HG02623 (cell line): ENCODE data around the gene PRPF39.
"Not testable (repeated sequence)": the region's sequence is repeated elsewhere in the genome, so short reads cannot be mapped to it uniquely, and the experiment has no call there.

Experiments used
- ATAC-seq: cut with Tn5 transposase; IDR thresholded peaks from one replicate; pipeline ENCODE4 v1.9.1; 2021; ENCODE audit warnings: moderate library complexity; ENCODE audit not compliant: unreplicated experiment

The PRPF39 gene

GRCh38 chr14:45083976-45084722, at the start of gene PRPF39:
Gene PRPF39 (plus strand): TSS chr14:45084116. CDS start chr14:45095240, 11,124 bp downstream.
- ATAC-seq = peak; percentile 88

- no peak for ATAC-seq
Observed at GRCh38 chr14:45034730-45035129, 49.2 kb upstream of the PRPF39 start.

DNA sequence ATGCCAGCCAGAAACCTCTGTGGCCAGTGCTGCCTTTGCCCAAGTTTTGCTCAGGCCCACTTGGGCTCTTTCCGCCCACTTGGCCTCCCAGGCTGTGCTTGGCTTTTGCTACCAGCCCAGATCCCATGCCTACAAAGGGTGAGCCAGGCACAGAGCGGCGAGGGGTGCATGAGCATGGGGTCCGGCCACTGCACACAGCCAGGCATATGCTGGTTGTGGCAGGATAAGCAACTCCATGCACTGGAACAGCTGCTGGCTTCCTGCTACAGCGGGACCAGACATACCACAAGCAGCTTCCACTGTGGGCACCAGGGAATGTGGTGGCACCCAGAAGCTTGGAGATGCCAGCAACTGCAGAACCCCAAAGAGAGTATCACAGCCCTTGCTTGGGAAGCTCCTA, 45.7 kb upstream of the PRPF39 start:
- ATAC-seq = no peak

DNA sequence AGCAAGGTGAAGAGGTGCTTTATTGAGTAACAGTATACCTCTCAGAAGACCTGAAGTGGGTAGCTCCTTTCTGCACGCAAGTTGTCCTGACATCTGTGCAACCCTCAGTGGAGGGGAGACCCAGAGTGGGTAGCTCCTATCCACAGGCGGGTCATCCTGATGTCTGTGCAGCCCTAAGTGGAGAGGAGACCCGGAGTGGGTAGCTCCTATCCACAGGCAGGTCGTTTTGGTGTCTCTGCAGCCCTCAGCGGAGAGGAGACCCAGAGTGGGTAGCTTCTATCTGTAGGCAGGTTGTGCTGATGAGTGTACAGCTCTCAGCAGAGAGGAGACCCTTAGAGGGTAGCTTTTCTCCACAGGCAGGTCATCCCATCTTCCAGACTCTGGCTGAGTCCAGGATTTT, 45.1 kb upstream of the PRPF39 start:
- ATAC-seq = no peak

DNA sequence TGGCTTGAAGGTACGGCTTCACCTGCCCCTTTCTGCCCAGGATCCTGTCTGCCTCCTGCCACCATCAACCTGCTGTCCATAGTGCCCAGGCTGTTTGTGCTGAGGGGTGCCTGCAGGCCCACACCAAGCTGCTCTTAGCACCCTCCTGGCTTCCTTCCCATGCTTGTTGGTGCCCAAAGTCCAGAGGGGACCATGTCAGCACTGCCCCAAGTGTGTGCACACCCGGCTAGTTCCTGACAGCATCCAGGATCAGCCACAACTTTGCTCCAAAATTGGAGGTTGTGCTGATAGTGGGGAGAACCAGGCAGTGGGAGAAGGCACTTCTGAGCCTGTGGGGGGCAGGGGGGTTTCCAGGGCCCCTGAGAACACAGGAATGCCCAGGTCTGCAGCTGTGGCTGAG, 44.5 kb upstream of the PRPF39 start:
- no peak for ATAC-seq

DNA sequence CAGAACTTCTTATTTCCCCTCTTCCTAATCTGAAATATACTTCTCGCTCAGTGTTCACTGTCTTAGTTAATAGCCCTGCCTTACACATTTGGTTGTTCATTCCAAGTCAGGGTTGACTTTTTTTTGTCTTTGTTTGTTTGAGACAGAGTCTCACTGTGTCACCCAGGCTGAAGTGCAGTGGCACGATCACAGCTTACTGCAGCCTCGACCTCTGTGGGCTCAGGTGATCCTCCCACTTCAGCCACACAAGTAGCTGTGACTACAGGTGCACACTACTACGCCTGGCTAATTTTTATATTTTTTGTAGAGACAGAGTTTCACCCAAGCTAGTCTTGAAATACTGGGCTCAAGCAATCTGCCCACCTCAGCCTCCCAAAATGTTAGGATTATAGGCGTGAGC, 42.3 kb upstream of the PRPF39 start:
- ATAC-seq = no peak

GRCh38 chr14:45044638-45045037, 39.3 kb upstream of the PRPF39 start:
- ATAC-seq = no peak

DNA sequence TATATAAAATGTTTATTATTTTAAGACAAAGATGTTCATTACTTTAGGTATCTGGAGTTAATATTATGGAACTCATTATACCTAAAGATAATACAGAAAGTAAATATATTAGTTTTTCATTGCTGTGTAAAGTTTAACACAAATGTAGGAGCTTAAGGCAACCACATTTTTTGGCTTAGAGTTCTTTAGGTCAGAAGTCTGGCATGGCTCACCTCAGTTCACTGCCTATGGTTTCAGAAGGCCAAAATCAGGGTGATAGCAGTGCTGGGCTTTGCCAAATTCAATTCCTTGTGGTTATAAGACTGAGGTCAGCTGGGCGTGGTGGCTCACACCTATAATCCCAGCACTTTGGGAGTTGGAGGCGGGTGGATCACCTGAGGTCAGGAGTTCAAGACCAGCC, 35.5 kb upstream of the PRPF39 start:
- no peak for ATAC-seq

- no peak for ATAC-seq
Observed at GRCh38 chr14:45051180-45051579, 32.7 kb upstream of the PRPF39 start.

DNA sequence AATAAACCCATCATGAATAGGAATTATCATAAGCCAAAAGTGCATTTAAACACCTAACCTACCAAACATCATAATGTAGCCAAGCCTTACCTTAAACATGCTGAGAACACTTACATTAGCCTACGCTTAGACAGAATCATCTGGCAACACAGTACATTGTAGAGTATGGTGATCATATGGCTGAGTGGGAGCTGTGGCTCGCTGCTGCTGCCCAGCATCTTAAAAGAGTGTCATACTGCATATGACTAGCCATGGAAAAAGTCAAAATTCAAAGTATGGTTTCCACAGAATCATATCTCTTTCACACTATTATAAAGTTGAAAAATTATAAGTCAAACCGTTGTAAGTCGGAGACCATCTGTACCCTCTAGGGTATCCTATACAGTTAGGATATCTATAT, 32.0 kb upstream of the PRPF39 start:
- ATAC-seq = no peak

GRCh38 chr14:45057349-45057748, 26.6 kb upstream of the PRPF39 start:
- no peak for ATAC-seq

DNA sequence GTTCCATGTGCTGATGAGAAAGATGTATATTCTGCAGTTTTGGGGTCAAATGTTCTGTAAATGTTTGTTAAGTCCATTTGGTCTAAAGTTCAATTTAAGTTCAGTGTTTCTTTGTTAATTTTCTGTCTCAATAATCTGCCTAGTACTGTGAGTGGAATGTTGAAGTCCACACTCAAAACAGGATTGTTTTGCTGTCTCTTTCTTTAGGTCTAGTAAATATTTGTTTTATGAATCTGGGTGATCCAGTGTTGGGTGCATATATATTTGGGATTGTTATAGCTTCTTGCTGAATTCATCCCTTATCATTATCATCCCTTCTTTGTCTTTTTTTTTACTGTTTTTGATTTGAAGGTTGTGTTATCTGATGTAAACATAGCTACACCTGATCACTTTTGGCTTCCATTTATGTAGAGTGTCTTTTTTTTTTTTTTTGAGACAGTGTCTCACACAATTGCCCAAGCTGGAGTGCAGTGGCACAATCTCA, 26.0 kb upstream of the PRPF39 start:
- ATAC-seq = no peak

- no peak for ATAC-seq
Observed at GRCh38 chr14:45060551-45060950, 23.4 kb upstream of the PRPF39 start.

GRCh38 chr14:45065540-45065939, 18.4 kb upstream of the PRPF39 start:
- no peak for ATAC-seq

DNA sequence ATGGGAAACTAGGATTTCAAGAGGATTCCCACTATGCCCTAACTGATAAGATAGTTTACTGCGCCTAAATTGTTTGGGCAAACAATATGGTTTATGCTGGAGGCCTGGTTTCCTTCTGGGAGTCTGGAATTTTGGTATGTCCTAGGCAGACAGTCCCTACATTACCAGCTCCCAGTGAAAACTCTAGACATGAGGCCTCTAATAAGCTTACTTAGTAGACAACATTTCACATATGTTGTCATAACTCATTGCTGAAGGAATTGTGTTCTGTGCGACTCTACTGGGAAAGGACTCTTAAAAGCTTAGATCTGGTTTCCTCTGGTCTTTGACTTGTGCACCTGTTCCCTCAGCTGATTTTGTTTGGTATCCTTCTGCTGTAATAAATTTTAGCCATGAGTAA, 18.0 kb upstream of the PRPF39 start:
- ATAC-seq = no peak

DNA sequence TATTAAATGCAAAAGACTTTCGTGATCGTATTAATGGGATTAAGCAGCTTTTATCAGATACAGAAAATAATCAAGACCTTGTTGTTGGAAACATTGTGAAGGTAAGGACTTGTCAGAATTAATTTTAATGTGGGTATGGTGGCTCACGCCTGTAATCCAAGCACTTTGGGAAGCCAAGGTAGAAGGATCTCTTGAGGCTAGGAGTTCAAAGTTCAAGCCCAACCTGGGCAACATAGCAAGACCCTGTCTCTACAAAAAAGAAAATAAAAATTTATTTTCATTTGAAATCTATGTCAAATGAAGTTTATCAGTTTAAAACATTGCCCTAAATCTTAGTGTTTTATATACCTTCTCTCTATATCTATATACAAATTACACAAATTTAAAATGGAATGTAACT, 17.2 kb upstream of the PRPF39 start:
- no peak for ATAC-seq

DNA sequence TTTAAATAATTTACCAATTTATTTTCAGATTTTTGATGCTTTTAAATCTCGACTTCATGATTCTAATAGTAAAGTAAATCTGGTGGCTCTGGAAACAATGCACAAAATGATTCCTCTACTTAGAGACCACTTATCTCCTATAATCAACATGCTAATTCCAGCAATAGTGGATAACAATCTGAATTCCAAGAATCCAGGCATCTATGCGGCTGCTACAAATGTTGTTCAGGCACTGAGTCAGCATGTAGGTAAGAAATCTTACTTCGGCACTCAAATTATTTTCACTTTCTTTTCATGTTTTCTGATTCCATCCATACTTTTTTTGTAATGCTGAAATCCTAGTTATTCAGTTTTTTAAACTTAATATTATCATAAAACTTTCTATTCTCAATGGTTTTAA, 15.5 kb upstream of the PRPF39 start:
- no peak for ATAC-seq

- ATAC-seq = no peak
Observed at GRCh38 chr14:45070215-45070614, 13.7 kb upstream of the PRPF39 start.

DNA sequence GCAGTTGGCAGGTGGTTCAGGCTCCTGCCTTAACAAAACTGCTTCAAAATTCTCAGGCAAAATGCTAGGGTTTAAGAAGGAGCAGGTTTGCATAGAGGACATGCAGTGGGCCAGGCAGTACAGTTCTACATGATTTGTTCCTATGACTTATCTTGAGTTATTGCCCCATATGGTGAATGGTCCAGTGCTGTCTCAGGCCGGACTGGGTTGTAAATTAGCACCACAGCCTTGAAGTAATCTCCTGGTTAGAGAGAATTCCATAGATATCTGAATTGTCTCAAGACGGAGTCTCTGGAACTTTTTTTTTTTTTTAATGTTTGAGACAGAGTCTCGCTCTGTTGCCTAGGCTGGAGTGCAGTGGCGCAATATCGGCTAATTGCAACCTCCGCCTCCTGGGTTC, 11.8 kb upstream of the PRPF39 start:
- ATAC-seq = no peak

DNA sequence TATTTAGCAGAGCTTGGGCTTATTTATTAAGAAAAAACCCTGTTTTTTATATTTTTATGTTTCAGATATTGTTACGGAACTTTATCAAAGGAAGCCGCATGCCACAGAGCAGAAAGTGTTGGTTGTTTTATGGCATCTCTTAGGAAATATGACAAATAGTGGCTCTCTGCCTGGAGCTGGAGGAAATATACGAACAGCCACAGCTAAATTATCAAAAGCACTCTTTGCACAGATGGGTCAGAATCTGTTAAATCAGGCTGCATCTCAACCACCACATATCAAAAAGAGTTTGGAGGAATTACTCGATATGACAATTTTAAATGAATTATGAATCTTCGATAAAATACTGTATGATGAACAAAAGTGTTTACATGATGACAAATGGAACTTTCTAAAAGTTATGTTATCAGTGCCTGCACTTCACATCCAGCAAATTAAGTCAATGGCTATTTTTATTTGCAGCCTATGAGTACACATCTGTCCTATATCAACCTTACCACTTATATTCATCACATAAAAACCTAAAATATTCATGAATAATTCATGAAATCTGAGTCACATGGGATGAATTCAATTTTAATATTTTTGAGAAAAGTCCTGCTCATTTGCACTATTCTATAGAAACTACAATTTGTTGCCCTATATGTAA, 10.6 kb upstream of the PRPF39 start:
- ATAC-seq = no peak

- no peak for ATAC-seq
Observed at GRCh38 chr14:45078323-45078722, 5.6 kb upstream of the PRPF39 start.

DNA sequence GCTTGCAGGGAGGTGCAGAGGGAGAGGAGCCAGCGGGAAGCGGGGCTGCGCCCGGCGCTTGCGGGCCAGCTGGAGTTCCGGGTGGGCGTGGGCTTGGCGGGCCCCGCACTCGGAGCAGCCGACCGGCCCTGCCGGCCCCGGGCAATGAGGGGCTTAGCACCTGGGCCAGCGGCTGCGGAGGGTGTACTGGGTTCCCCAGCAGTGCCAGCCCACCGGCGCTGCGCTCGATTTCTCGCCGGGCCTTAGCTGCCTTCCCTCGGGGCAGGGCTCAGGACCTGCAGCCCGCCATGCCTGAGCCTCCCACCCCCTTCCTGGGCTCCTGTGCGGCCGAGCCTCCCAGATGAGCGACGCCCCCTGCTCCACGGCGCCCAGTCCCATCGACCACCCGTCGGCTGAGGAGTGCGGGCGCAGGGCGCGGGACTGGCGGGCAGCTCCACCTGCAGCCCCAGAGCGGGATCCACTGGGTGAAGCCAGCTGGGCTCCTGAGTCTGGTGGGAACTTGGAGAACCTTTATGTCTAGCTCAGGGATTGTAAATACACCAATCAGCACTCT, 3.4 kb upstream of the PRPF39 start:
- not testable (repeated sequence) for ATAC-seq
